H9 (cell line): Measurements from ENCODE around the gene GRID2. TPM values are rescaled to one million over a fixed set of nuclear protein-coding genes. Genes with fewer than 3 reads are reported as not detected.

Experiments used
- DNase-seq: peaks from one replicate; pipeline ENCODE4 v3.0.0-alpha.2; 2017
- H2AFZ ChIP-seq: one replicate; pipeline ENCODE4 v1.6.1; 2013; ENCODE audit warnings: mild to moderate bottlenecking, low read length, control low read depth, moderate library complexity
- H2AK5ac ChIP-seq: 2 replicates; pipeline ENCODE4 v1.6.1; 2013; ENCODE audit warnings: low read length, control low read depth, mixed read lengths; ENCODE audit not compliant: insufficient read length
- H2BK120ac ChIP-seq: one replicate; pipeline ENCODE4 v1.6.1; 2013; ENCODE audit warnings: low read depth, mild to moderate bottlenecking, low read length, control low read depth, inconsistent platforms; ENCODE audit not compliant: poor library complexity, severe bottlenecking
- H2BK12ac ChIP-seq: 2 replicates; pipeline ENCODE4 v1.6.1; 2013; ENCODE audit warnings: low read length, control low read depth, mixed read lengths, low read depth; ENCODE audit not compliant: insufficient read length
- H2BK15ac ChIP-seq: 2 replicates; pipeline ENCODE4 v1.6.1; 2013; ENCODE audit warnings: low read depth, low read length, control low read depth
- H2BK20ac ChIP-seq: one replicate; pipeline ENCODE4 v1.6.1; 2013; ENCODE audit warnings: low read depth, mild to moderate bottlenecking, low read length, control low read depth, inconsistent platforms; ENCODE audit not compliant: poor library complexity, severe bottlenecking
- H2BK5ac ChIP-seq: 2 replicates; pipeline ENCODE4 v1.6.1; 2013; ENCODE audit warnings: low read length, control low read depth, mixed read lengths; ENCODE audit not compliant: insufficient read length
- H3K14ac ChIP-seq: 2 replicates; pipeline ENCODE4 v1.6.1; 2013; ENCODE audit warnings: low read length, control low read depth; ENCODE audit not compliant: insufficient read depth
- H3K18ac ChIP-seq: 2 replicates; pipeline ENCODE4 v1.6.1; 2013; ENCODE audit warnings: low read depth, mild to moderate bottlenecking, mixed read lengths, low read length, control low read depth; ENCODE audit not compliant: insufficient read length
- H3K23ac ChIP-seq: 2 replicates; pipeline ENCODE4 v1.6.1; 2013; ENCODE audit warnings: low read length, control low read depth, mixed read lengths, low read depth; ENCODE audit not compliant: insufficient read length
- H3K23me2 ChIP-seq: 2 replicates; pipeline ENCODE4 v1.6.1; 2013; ENCODE audit warnings: low read depth, mild to moderate bottlenecking, mixed read lengths, low read length, control low read depth; ENCODE audit not compliant: insufficient read length, poor library complexity, severe bottlenecking
- H3K27ac ChIP-seq: 2 replicates; pipeline ENCODE4 v1.5.1; 2013; ENCODE audit warnings: low read length, control low read depth, mixed read lengths, low read depth; ENCODE audit not compliant: insufficient read length
- H3K27me3 ChIP-seq: 2 replicates; pipeline ENCODE4 v1.6.1; 2013; ENCODE audit warnings: low read length, control low read depth, inconsistent platforms; ENCODE audit not compliant: insufficient read depth
- H3K4ac ChIP-seq: 2 replicates; pipeline ENCODE4 v1.6.1; 2013; ENCODE audit warnings: low read depth, mild to moderate bottlenecking, control low read depth, inconsistent platforms, low read length, moderate library complexity
- H3K4me1 ChIP-seq: 2 replicates; pipeline ENCODE4 v1.6.1; 2013; ENCODE audit warnings: low read length, control low read depth, inconsistent platforms; ENCODE audit not compliant: insufficient read depth
- H3K4me2 ChIP-seq: 2 replicates; pipeline ENCODE4 v1.6.1; 2013; ENCODE audit warnings: low read length, control low read depth, mixed read lengths; ENCODE audit not compliant: insufficient read length, insufficient read depth
- H3K56ac ChIP-seq: 2 replicates; pipeline ENCODE4 v1.6.1; 2013; ENCODE audit warnings: low read depth, mild to moderate bottlenecking, mixed read lengths, low read length, control low read depth; ENCODE audit not compliant: insufficient read length
- H3K79me1 ChIP-seq: 2 replicates; pipeline ENCODE4 v1.6.1; 2013; ENCODE audit warnings: low read depth, mild to moderate bottlenecking, moderate library complexity, low read length, control low read depth, inconsistent platforms; ENCODE audit not compliant: insufficient read depth, poor library complexity, severe bottlenecking
- H3K79me2 ChIP-seq: 2 replicates; pipeline ENCODE4 v1.6.1; 2013; ENCODE audit warnings: low read length, control low read depth, inconsistent platforms; ENCODE audit not compliant: insufficient read depth
- H3K9ac ChIP-seq: 2 replicates; pipeline ENCODE4 v1.6.1; 2013; ENCODE audit warnings: low read length, control low read depth, mixed read lengths; ENCODE audit not compliant: insufficient read length; ENCODE audit errors: extremely low read depth
- H3K9me3 ChIP-seq: one replicate; pipeline ENCODE4 v1.6.1; 2013; ENCODE audit warnings: low read depth, low read length, inconsistent platforms; ENCODE audit not compliant: control insufficient read depth
- H3T11ph ChIP-seq: one replicate; pipeline ENCODE4 v1.6.1; 2013; ENCODE audit warnings: mild to moderate bottlenecking, low read length, control low read depth, inconsistent platforms
- H4K20me1 ChIP-seq: one replicate; pipeline ENCODE4 v1.6.1; 2013; ENCODE audit not compliant: control insufficient read depth, insufficient read length, insufficient read depth
- H4K5ac ChIP-seq: 2 replicates; pipeline ENCODE4 v1.6.1; 2013; ENCODE audit warnings: low read depth, mild to moderate bottlenecking, mixed read lengths, low read length, control low read depth; ENCODE audit not compliant: insufficient read length
- H4K8ac ChIP-seq: replicated peaks from 2 replicates; pipeline ENCODE4 v1.6.1; 2013; ENCODE audit warnings: low read length, control low read depth, mixed read lengths, low read depth; ENCODE audit not compliant: insufficient read length
- H4K91ac ChIP-seq: 2 replicates; pipeline ENCODE4 v1.6.1; 2013; ENCODE audit warnings: low read depth, mild to moderate bottlenecking, moderate library complexity, mixed read lengths, low read length, control low read depth; ENCODE audit not compliant: insufficient read length
- H3K27ac Mint-ChIP-seq, 3 experiments: 2 replicates in 2 of 3; 3 replicates in 1 of 3; pipeline ENCODE4 v1.8.0; 2020 to 2021; ENCODE audit warnings: mixed read lengths in 3 of 3, mild to moderate bottlenecking in 1 of 3, moderate library complexity in 1 of 3
- H3K27me3 Mint-ChIP-seq: 2 replicates; pipeline ENCODE4 v1.8.0; 2021; ENCODE audit warnings: low read depth, mild to moderate bottlenecking, moderate library complexity, mixed read lengths
- H3K36me3 Mint-ChIP-seq, 3 experiments: 2 replicates in 2 of 3; 3 replicates in 1 of 3; pipeline ENCODE4 v1.8.0; 2020 to 2021; ENCODE audit warnings: low read depth in 3 of 3, mixed read lengths in 3 of 3; ENCODE audit not compliant: insufficient read depth in 1 of 3
- H3K4me1 Mint-ChIP-seq, 2 experiments: 2 replicates each; pipeline ENCODE4 v1.8.0; 2020; ENCODE audit warnings: mixed read lengths in 2 of 2
- H3K4me3 Mint-ChIP-seq, 2 experiments: 2 replicates in 1 of 2; 3 replicates in 1 of 2; pipeline ENCODE4 v1.8.0; 2020 to 2021; ENCODE audit warnings: mild to moderate bottlenecking in 2 of 2, mixed read lengths in 2 of 2, moderate library complexity in 1 of 2
- H3K9me3 Mint-ChIP-seq, 2 experiments: 2 replicates in 1 of 2; 3 replicates in 1 of 2; pipeline ENCODE4 v1.8.0; 2020; ENCODE audit warnings: mild to moderate bottlenecking in 2 of 2, mixed read lengths in 2 of 2, moderate library complexity in 1 of 2
- CTCF ChIP-seq: fragments of 200-600 bp; sonication (generic); conservative IDR thresholded peaks from 3 replicates; pipeline ENCODE4 v1.8.0; 2021; ENCODE audit warnings: antibody characterized with exemption, mild to moderate bottlenecking
- WGBS: extraction: QIAGEN DNeasy Blood & Tissue Kit; methylation state at CpG from one replicate; pipeline ENCODE4 v1.1.7; 2013; ENCODE audit warnings: missing lambda C conversion rate, low lambda C conversion rate, mixed read lengths; ENCODE audit not compliant: insufficient read length; ENCODE audit errors: extremely low coverage; 5-methylcytosine and 5-hydroxymethylcytosine counted together
- total RNA-seq: library from RNA; stranded (reverse); gene quantifications from 2 replicates; pipeline ENCODE4 v1.2.1, GENCODE V29; 2021

GRID2 gene
- total RNA-seq, 1 experiment from 2014 or later = 21.8 TPM

- DNase-seq = no peak
- H4K20me1 ChIP-seq = no peaks in the 10 kb centered on the region
- Mint-ChIP-seq H3K4me3 (no peak overlapping the region), H3K4me1 (peaks cover 2% of the 10 kb centered on the region in 2 experiments; a peak in 2 of 4 replicates), H3K27me3 (no peaks in the 10 kb centered on the region), H3K27ac (no peak overlapping the region), H3K9me3 (no peaks in the 10 kb centered on the region), H3K36me3 (no peaks in the 10 kb centered on the region; a peak in 1 of 7 replicates)
- no peak overlapping the region for H3K9ac ChIP-seq
- H2AK5ac ChIP-seq = no peak overlapping the region
- no peak overlapping the region for H3K27ac ChIP-seq
- H3K56ac ChIP-seq = no peak overlapping the region
- H3K23me2 ChIP-seq = no peaks in the 10 kb centered on the region
- H3K4ac ChIP-seq = no peak overlapping the region
- H3K4me2 ChIP-seq = no peak overlapping the region
- H3T11ph ChIP-seq = no peak overlapping the region
- no peak overlapping the region for H2BK120ac ChIP-seq
- no peak overlapping the region for H2BK20ac ChIP-seq
- no peak overlapping the region for H3K18ac ChIP-seq
- H3K79me2 ChIP-seq = no peaks in the 10 kb centered on the region
- no peak overlapping the region for H4K5ac ChIP-seq
- H3K9me3 ChIP-seq = no peaks in the 10 kb centered on the region
- no peak overlapping the region for H3K14ac ChIP-seq
- no peaks in the 10 kb centered on the region for H3K79me1 ChIP-seq
- no CpG with 5 or more reads among the region's 3 CpGs for WGBS
- H2BK15ac ChIP-seq = no peak overlapping the region
- no peak overlapping the region for H3K23ac ChIP-seq
- H2BK5ac ChIP-seq = no peak overlapping the region
- H2AFZ ChIP-seq = no peak overlapping the region
- H3K4me1 ChIP-seq = no peaks in the 10 kb centered on the region
- no peak overlapping the region for H4K8ac ChIP-seq
- no peak overlapping the region for H2BK12ac ChIP-seq
- H3K27me3 ChIP-seq = no peaks in the 10 kb centered on the region
- no peak overlapping the region for H4K91ac ChIP-seq
- TF ChIP-seq CTCF = no peak
These were observed 908.5 kb downstream of the GRID2 start for GRCh38 chr4:93212250-93212649.
